Measurements from ENCODE around the gene C2orf74. TPM values are rescaled to one million over a fixed set of nuclear protein-coding genes. Genes with fewer than 3 reads are reported as not detected.

Gene C2orf74
- total and polyA plus RNA-seq, 2 experiments from 2014 or later, result 5.7 to 21.5 TPM

GRCh38 chr2:61172671-61173070, 10.7 kb downstream of the C2orf74 start (continued):
- TF ChIP-seq ZNF462 (CRISPR knock-in tag; IDR thresholded peaks at IDR 0.05) (no peak), STAT1 (IDR thresholded peaks at IDR 0.05; ENCODE audit: unreplicated experiment) (no peak), POLR2AphosphoS5 (IDR thresholded peaks at IDR 0.05; ENCODE audit: low read depth) (no peak), CREB1 (CRISPR knock-in tag; IDR thresholded peaks at IDR 0.05; ENCODE audit: low read depth) (no peak), NANOG (IDR thresholded peaks at IDR 0.05; ENCODE audit: borderline replicate concordance) (no peak), EZH2phosphoT487 (IDR thresholded peaks at IDR 0.05; ENCODE audit: unreplicated experiment) (no peak), ZNF331 (CRISPR knock-in tag; IDR thresholded peaks at IDR 0.05; ENCODE audit: low read depth) (no peak), ZNF114 (CRISPR knock-in tag; IDR thresholded peaks at IDR 0.05) (no peak), EZH2 (IDR thresholded peaks at IDR 0.05; ENCODE audit: low read depth, unreplicated experiment) (no peak), CTCF (conservative IDR thresholded peaks at IDR 0.05; ENCODE audit: low read depth in 2 of 2) (no peak)

Measured in GM23338 (cell line).